ENCODE data around the gene CREM. TPM values are rescaled to one million over a fixed set of nuclear protein-coding genes. Genes with fewer than 3 reads are reported as not detected.
A peak's percentile ranks its signal among the peaks of the same experiment; 100 is the strongest.
"Not testable (repeated sequence)": the region's sequence is repeated elsewhere in the genome, so short reads cannot be mapped to it uniquely, and the experiment has no call there.

The CREM gene
- total RNA-seq, 2 donors from 2014 or later, result 41.0 to 41.4 TPM

DNA sequence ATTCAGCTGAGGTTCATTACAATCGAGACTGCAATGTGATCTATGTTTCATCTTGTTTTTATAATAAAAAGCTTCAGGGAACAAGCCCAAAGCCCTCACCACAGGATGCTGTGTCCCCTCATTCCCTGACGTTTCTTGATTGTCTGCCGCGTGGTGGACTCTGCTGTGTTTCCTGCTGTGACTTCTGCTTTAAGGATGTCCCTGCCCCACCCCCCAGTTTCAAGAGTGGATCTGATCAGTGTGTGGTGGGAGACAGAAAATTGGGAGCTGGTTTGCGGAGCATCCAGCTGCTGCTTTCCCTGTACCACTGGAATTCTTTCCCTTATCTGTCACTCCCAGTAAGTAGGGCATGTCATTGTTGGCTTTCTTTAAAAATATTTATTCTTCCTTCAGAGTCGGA is 86.2 kb downstream of the CREM start:
- intact Hi-C loops (cut with DNase I), result no loop called here
- no peak for DNase-seq
- no peak for ATAC-seq

GRCh38 chr10:35213699-35214098 is 87.1 kb downstream of the CREM start:
- ATAC-seq, result no peak
- intact Hi-C loops (cut with DNase I), result no loop called here
- DNase-seq, result no peak

- intact Hi-C loops (cut with DNase I), result loop anchor here in 1 of 2 donors (5.0 kb wide), 1 partner anchor 97 kb away; no protein-coding TSS in a partner anchor
- DNase-seq (no peak), ATAC-seq (no peak)
Observed at GRCh38 chr10:35214607-35215020, 88.0 kb downstream of the CREM start.

DNA sequence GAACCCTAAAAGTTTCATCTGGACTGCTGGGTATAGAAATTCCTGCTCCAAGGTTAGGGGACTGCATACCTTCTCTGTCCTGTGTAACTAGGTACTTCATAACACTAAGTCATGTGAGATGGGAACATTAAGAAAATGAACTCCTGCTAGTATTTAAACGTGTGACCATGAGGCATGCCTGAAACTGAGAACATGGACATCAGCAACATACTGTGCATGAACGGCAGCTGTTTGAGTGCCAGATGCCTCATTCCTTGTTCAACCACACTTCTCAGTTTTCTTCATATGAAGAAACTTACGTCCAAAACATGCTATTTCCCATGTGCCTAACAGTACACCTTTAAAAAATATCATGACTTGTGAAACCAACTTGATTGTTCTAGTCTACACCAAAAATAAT is 88.5 kb downstream of the CREM start:
- no peak for DNase-seq
- ATAC-seq, result no peak
- intact Hi-C loops (cut with DNase I), result loop anchor here in 1 of 2 donors (5.0 kb wide), 1 partner anchor 98 kb away; no protein-coding TSS in a partner anchor

- intact Hi-C loops (cut with DNase I), result loop anchor here in 1 of 2 donors (5.0 kb wide), 1 partner anchor 99 kb away; no protein-coding TSS in a partner anchor
- ATAC-seq (peak; percentile 34 to 50), DNase-seq (peak; percentile 34)
Observed at GRCh38 chr10:35216303-35216905, 89.8 kb downstream of the CREM start.

DNA sequence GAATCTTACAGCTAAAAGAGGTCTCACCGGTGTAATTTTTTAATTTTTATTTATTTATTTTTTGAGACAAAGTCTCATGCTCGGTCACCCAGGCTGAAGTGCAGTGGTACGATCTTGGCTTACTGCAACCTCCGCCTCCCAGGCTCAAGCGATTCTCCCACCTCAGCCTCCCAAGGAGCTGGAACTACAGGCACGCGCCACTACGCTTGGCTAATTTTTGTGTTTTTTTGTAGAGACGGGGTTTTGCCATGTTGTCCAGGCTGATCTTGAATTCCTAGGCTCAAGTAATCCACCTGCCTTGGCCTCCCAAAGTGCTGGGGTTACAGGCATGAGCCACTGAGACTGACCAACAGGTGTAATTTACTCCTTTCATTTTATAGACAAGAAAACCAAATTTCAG is 90.3 kb downstream of the CREM start:
- not testable (repeated sequence) for DNase-seq, ATAC-seq
- intact Hi-C loops (cut with DNase I), result loop anchor here in 1 of 2 donors (5.0 kb wide), 1 partner anchor 100 kb away; no protein-coding TSS in a partner anchor

DNA sequence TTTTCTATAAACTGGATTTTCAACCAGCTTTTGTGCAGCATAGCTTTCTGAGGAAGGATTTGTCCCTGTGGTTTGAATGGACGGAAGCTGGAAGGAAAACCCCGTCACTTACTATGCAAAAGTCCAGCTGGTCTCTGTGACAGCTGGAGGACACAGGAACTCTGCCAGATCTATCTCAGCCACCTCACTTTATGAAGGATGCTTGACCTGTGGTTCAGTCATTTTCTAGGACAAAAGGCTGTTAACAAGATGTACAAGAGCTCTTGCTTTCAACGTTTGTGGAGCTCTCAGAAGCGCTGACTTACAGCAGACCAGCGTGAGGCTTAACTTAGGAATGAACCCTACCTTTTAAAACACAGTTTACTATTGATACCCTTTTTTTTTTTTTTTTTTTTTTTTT is 90.8 kb downstream of the CREM start:
- intact Hi-C loops (cut with DNase I), result loop anchor here in 1 of 2 donors (5.0 kb wide), 1 partner anchor 100 kb away; no protein-coding TSS in a partner anchor
- DNase-seq (no peak), ATAC-seq (peak; percentile 64 to 66)

GRCh38 chr10:35218339-35218955 is 91.8 kb downstream of the CREM start:
- DNase-seq, result peak; percentile 89
- ATAC-seq, result peak; percentile 78 to 79
- intact Hi-C loops (cut with DNase I), result loop anchor here (2.0 to 5.0 kb wide), 2 partner anchors 98 to 101 kb away; no protein-coding TSS in a partner anchor

- intact Hi-C loops (cut with DNase I), result loop anchor here (2.0 to 5.0 kb wide), 2 partner anchors 98 to 102 kb away; no protein-coding TSS in a partner anchor
- DNase-seq (no peak), ATAC-seq (no peak)
Observed at GRCh38 chr10:35219292-35219691, 92.6 kb downstream of the CREM start.

DNA sequence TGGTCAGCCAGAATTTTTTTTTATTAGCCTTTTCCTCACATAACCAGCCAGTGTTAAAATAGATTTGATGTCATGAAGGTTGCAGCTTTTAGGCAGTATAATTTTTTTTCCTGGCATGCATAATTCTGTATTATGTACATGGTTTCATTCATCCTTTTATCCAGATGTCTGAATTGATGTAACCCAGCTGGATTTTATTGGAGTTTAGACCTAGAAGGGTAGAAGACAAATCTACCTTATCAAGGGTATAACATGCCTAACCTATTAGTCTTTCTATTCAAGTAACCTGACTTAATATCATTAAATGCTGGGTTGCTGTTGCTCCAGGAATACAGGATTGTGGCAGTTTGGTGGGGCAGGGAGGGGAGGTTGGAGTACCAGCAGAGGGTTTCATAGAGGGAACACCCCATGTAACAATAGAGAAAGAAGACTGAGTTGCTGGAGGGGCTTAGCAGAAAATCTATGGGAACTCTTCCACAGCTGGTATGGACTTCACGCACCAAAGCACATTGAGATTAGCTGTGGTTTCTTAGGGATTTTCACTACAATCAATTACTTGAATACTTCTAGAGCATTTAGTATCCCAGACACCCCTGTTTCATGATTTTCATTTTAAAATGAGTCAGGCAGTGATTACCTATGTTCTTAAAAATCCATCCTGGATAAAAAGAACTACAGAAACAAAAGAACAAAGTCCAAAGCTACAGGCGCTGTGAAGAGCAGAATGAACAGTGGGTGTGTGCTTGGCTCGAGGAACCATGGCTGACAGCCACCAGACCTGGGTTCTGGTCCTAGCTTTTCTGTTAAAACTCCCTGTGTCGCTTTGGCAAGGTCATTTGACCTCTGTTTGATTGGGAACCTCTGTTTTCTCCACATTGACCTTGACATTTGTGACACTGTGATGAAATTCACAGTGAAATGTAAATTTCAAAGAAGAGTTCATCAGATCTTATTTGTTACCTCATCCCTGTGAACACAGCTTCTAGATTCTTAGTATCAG is 93.5 kb downstream of the CREM start:
- DNase-seq (no peak), ATAC-seq (no peak)
- intact Hi-C loops (cut with DNase I), result loop anchor here (2.0 to 5.0 kb wide), 2 partner anchors 99 to 103 kb away; no protein-coding TSS in a partner anchor

DNA sequence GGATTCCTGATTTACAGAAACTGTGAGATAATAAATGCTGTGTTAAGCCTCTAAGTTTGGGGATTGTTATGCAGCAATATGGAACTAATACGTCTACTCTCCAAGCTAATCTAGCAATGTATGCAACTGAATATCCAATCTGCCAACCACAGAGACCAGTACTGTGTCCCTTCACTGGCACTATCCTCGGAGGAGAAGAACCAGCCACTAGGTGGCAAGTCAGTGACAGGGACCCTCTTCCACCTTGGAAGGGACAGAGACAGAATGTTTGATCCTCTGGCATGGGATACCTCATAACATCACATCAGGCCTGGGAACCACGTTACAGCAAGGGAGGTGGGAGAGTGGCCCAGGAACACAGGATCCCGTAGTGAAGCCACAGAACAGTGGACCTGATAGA is 96.4 kb downstream of the CREM start:
- ATAC-seq, result no peak
- DNase-seq, result no peak
- intact Hi-C loops (cut with DNase I), result no loop called here

DNA sequence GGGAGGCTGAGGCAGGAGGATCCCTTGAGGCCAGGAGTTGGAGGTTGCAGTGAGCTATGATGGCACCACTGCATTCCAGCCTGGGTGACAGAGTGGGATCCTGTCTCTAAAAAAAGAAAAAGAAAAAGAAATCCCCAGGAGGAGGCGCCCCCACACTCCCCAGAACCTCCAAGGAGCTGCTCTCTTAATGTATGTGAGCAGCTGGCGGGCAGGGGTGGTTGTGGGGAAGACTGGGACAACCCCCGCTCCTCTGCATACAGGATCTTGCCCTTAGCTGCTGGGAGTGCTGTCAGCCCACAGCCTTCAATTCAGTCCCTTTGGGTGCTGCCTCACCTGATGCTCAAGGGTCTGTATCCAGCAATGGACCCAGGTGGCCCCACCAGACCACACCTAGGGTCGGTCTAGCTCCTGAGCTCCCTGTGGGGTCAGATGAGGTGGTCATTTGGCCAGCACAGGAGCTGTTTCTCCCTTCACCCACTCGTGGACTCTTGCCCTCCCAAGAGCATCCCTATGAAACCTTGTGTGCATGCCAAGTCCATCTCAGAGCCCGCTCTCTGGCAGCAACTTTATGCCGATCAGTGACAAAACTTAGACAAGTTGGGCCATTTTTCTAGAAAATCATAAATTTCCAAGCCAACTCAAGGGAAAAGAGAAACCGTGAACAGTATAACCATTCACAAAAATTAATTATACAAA is 97.5 kb downstream of the CREM start:
- ATAC-seq, result no peak
- intact Hi-C loops (cut with DNase I), result no loop called here
- DNase-seq, result no peak

DNA sequence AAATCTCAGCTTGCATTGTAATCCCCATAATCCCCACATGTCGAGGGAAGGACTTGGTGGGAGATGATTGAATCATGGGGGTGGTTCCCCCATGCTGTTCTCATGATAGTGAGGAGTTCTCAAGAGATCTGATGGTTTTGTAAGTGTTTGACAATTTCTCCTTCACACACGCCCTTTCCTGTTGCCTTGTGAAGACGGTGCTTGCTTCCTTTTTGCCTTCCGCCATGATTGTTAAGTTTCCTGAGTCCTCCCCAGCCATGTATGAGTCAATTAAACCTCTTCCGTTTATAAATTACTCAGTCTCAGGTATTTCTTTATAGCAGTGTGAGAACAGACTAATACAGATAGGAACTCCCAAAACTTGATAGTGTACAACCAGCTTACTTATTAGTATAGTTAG is 98.6 kb downstream of the CREM start:
- ATAC-seq (no peak), DNase-seq (no peak)
- intact Hi-C loops (cut with DNase I), result no loop called here

- no peak for ATAC-seq
- intact Hi-C loops (cut with DNase I), result no loop called here
- no peak for DNase-seq
Observed at GRCh38 chr10:35226507-35226906, 99.9 kb downstream of the CREM start.

DNA sequence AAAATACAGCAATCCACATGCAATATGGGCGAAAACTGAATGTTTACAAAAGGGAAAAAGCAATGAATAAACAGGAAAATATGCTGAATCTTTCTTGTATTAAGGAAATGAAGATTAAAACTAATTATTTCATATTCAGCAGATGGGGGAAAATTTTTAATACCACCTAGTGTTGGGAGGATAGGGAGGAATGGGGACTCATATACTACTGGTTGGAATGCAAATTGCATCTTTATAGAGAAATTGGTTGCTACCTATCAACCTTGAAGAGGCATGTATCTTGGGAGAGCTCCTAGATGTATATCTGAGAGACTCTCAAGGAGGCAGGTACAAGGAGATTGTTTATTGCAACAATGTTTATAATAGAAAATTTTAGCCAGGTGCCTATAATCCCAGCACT is 101.4 kb downstream of the CREM start:
- intact Hi-C loops (cut with DNase I), result no loop called here
- no peak for DNase-seq
- ATAC-seq, result no peak

- intact Hi-C loops (cut with DNase I), result loop anchor here (10.0 kb wide), 2 partner anchors 363 to 373 kb away; partner anchors contain the start of gene GJD4 (in 1 of the 2)
- ATAC-seq (no peak), DNase-seq (no peak)
Observed at GRCh38 chr10:35231646-35232045, 105.0 kb downstream of the CREM start.

DNA sequence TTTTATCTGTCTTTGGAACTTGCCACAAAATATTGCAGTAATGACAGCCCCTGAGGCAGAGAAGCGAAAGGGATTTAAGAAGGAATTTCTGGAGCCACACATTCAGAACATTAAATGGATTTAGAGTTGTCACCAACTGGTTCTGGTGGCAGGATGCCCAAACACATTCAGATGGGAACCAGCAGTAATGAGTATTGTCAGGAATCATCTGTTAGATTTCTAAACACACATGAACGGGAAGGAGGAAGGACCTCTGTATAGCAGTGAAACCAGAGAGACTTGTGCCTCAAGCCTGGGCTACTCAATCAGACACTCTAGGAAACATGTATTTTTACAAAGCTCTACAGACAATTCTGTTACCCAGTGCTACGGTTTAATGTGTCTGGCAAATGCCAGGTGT is 105.9 kb downstream of the CREM start:
- DNase-seq (no peak), ATAC-seq (no peak)
- intact Hi-C loops (cut with DNase I), result loop anchor here (10.0 kb wide), 2 partner anchors 362 to 372 kb away; partner anchors contain the start of gene GJD4 (in 1 of the 2)

GRCh38 chr10:35234073-35234472 is 107.4 kb downstream of the CREM start:
- intact Hi-C loops (cut with DNase I), result loop anchor here (10.0 kb wide), 2 partner anchors 361 to 371 kb away; partner anchors contain the start of gene GJD4 (in 1 of the 2)
- DNase-seq (no peak), ATAC-seq (no peak)
